Mammary epithelial cell (primary cell): Measurements from ENCODE around the gene FRG2.
A peak's percentile ranks its signal among the peaks of the same experiment; 100 is the strongest.

ENCODE experiments used
- CTCF ChIP-seq, 2 donors: IDR thresholded peaks in 1 of 2; conservative IDR thresholded peaks in 1 of 2; 2 replicates each; pipeline ENCODE4 v1.5.1; 2011 to 2012; ENCODE audit warnings: inconsistent platforms in 2 of 2, low read length in 2 of 2, mild to moderate bottlenecking in 2 of 2, control low read depth in 1 of 2, low read depth in 1 of 2; ENCODE audit not compliant: insufficient read depth in 1 of 2; ENCODE audit errors: extremely low read depth in 1 of 2
- EZH2 ChIP-seq: IDR thresholded peaks from 2 replicates; pipeline ENCODE4 v1.6.1; 2012; ENCODE audit warnings: low read length, inconsistent platforms, borderline replicate concordance

GRCh38 chr4:190014771-190015537 lies 12.1 kb downstream of the FRG2 start:
- TF ChIP-seq EZH2 = peak; percentile 7
- TF ChIP-seq CTCF (conservative IDR thresholded peaks at IDR 0.05 in 1 of 2, IDR thresholded peaks at IDR 0.05 in 1 of 2; ENCODE audit: extremely low read depth in 1 of 2, insufficient read depth in 1 of 2, low read depth in 1 of 2, low read length in 2 of 2) = no peak
